ENCODE results near the gene SEC31B.

SEC31B gene

DNA sequence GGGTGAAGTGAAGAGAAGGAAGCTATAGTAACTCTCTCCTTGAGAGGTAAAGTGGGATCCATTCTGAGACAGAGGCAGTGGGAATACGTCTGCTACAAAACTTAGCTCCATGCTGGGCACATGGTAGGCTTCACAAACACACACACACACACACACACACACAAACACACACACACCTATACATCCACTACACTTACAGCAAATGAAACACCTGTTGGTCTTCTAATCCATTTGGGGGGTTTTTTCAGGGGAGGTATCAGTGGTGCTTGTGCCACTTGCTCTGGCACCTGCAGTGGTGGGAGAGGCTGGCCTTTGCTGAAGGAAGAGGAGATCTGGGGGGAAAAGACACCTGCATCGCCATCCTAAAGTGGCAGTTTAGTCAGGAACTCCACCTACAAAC lies 14.5 kb downstream of the SEC31B start:
- CTCF ChIA-PET, result no interaction called here
- TF ChIP-seq ELF4 (IDR thresholded peaks at IDR 0.05), result no peak
- TF ChIP-seq NFRKB (IDR thresholded peaks at IDR 0.05), result no peak
- TF ChIP-seq, protein P1, sequence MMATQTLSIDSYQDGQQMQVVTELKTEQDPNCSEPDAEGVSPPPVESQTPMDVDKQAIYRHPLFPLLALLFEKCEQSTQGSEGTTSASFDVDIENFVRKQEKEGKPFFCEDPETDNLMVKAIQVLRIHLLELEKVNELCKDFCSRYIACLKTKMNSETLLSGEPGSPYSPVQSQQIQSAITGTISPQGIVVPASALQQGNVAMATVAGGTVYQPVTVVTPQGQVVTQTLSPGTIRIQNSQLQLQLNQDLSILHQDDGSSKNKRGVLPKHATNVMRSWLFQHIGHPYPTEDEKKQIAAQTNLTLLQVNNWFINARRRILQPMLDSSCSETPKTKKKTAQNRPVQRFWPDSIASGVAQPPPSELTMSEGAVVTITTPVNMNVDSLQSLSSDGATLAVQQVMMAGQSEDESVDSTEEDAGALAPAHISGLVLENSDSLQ (IDR thresholded peaks at IDR 0.05), result no peak
- no peak for TF ChIP-seq CTBP1 (IDR thresholded peaks at IDR 0.05; ENCODE audit: borderline replicate concordance)
- no peak for TF ChIP-seq TARDBP (IDR thresholded peaks at IDR 0.05)
- no peak for TF ChIP-seq FOXM1 (IDR thresholded peaks at IDR 0.05; ENCODE audit: borderline replicate concordance)
- no peak for TF ChIP-seq SP1 (IDR thresholded peaks at IDR 0.05)
- TF ChIP-seq BHLHE40 (IDR thresholded peaks at IDR 0.05; ENCODE audit: borderline replicate concordance), result no peak
- TF ChIP-seq L3MBTL2 (conservative IDR thresholded peaks at IDR 0.05), result no peak
- no peak for DNase-seq (ENCODE audit: extremely low spot score)
- POLR2A ChIA-PET, result interaction anchor here (1.2 kb wide), 1 partner anchor 30 kb away, joined by 5 read pairs; the partner anchor contains the start of gene HIF1AN

DNA sequence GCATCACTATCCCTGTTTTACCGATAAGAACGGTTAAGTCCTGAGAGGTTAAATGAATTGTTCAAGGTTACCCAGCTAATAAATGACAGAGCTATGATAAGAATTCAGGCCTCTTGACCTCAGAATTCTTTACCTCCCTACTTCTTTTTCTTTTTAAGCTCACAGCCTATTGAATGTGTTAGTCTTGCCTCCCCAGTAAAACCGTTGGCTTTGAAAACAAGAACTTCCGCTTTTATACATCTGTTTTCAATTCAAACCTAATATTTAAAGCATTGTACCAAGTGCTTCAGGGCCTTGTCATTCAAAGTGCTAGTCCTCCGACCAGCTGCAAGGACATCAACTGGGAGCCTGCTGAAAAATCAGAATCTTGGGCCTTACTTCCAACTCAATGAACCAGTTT lies 15.6 kb downstream of the SEC31B start:
- ChIA-PET CTCF (no interaction called here), POLR2A (interaction anchor here (1.2 kb wide), 1 partner anchor 32 kb away, joined by 5 read pairs; the partner anchor contains the start of gene HIF1AN)
- DNase-seq (ENCODE audit: extremely low spot score), result no peak
- TF ChIP-seq, protein P1 (IDR thresholded peaks at IDR 0.05), result no peak
- TF ChIP-seq FOXM1 (IDR thresholded peaks at IDR 0.05; ENCODE audit: borderline replicate concordance) (no peak), ARNT (IDR thresholded peaks at IDR 0.05) (no peak), SP1 (IDR thresholded peaks at IDR 0.05) (no peak), SUZ12 (IDR thresholded peaks at IDR 0.05) (no peak), ZNF384 (IDR thresholded peaks at IDR 0.05) (no peak), FOXA1 (IDR thresholded peaks at IDR 0.05) (no peak), NFRKB (IDR thresholded peaks at IDR 0.05) (no peak), ELF4 (IDR thresholded peaks at IDR 0.05) (no peak), L3MBTL2 (conservative IDR thresholded peaks at IDR 0.05) (no peak), FOXK2 (IDR thresholded peaks at IDR 0.05) (no peak), BHLHE40 (IDR thresholded peaks at IDR 0.05; ENCODE audit: borderline replicate concordance) (no peak), HDGF (IDR thresholded peaks at IDR 0.05; ENCODE audit: borderline replicate concordance) (no peak), LEF1 (IDR thresholded peaks at IDR 0.05; ENCODE audit: borderline replicate concordance) (no peak), CTBP1 (IDR thresholded peaks at IDR 0.05; ENCODE audit: borderline replicate concordance) (no peak), TARDBP (IDR thresholded peaks at IDR 0.05) (no peak)

DNA sequence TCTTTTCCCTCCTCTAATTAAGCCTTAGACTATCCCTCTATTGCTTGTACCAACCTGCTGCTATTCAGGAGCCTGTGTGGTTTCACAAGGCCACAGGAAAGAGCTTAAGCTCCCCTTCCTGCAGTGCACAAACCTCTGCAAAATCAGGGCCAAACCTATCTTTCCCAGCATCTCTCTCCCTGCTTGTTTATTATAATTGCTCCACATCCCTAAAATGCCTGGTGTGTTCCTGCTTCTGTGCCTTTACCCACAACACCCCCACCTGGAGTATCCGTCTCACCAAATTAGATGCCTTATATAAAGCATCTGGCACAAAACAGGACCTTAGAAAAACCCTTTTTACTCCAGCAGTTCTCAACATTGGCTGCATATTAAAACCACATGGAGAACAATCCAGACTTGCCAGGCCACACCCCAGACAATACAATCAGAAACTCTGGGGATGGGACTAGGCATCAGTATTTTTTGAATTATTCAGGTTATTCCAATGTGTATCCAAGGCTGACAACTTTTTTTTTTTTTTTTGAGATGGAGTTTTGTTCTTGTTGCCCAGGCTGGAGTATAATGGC lies 16.7 kb downstream of the SEC31B start:
- no peak for TF ChIP-seq FOXA1 (IDR thresholded peaks at IDR 0.05)
- no peak for TF ChIP-seq FOXK2 (IDR thresholded peaks at IDR 0.05)
- no peak for TF ChIP-seq ARNT (IDR thresholded peaks at IDR 0.05)
- no peak for TF ChIP-seq ELF4 (IDR thresholded peaks at IDR 0.05)
- no peak for TF ChIP-seq L3MBTL2 (conservative IDR thresholded peaks at IDR 0.05)
- TF ChIP-seq BHLHE40 (IDR thresholded peaks at IDR 0.05; ENCODE audit: borderline replicate concordance), result no peak
- no peak for TF ChIP-seq TARDBP (IDR thresholded peaks at IDR 0.05)
- TF ChIP-seq SP1 (IDR thresholded peaks at IDR 0.05), result no peak
- no peak for TF ChIP-seq CTBP1 (IDR thresholded peaks at IDR 0.05; ENCODE audit: borderline replicate concordance)
- TF ChIP-seq, protein P1 (IDR thresholded peaks at IDR 0.05), result no peak
- no peak for TF ChIP-seq ZNF384 (IDR thresholded peaks at IDR 0.05)
- TF ChIP-seq HDGF (IDR thresholded peaks at IDR 0.05; ENCODE audit: borderline replicate concordance), result no peak
- no peak for TF ChIP-seq NFRKB (IDR thresholded peaks at IDR 0.05)
- TF ChIP-seq FOXM1 (IDR thresholded peaks at IDR 0.05; ENCODE audit: borderline replicate concordance), result no peak
- ChIA-PET POLR2A (no interaction called here), CTCF (interaction anchor here (0.8 kb wide), 1 partner anchor 20 kb away, joined by 4 read pairs; no protein-coding TSS in a partner anchor)
- no peak for DNase-seq (ENCODE audit: extremely low spot score)

DNA sequence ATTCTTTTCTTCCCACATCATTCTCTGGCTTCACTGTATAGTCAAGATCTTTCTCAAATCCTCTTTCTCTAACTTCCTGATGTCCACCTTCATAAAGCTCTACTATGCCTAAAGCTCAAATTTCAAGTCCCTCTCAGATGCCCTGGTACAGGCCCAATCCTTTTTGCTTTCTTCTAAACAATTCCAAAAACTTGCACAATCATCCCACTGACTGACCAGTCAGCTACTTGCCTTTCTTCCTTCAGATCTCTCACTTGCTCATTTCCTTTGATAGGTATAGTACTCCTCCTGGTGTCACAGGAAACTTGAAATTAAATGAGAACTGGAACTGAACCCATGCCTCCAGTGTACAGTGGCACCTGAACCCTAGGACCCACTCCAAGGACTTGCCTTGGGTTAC lies 18.2 kb downstream of the SEC31B start:
- CTCF ChIA-PET, result no interaction called here
- POLR2A ChIA-PET, result no interaction called here
- no peak for TF ChIP-seq FOXK2 (IDR thresholded peaks at IDR 0.05)
- no peak for TF ChIP-seq FOXM1 (IDR thresholded peaks at IDR 0.05; ENCODE audit: borderline replicate concordance)
- TF ChIP-seq ZNF384 (IDR thresholded peaks at IDR 0.05), result no peak
- no peak for TF ChIP-seq L3MBTL2 (conservative IDR thresholded peaks at IDR 0.05)
- no peak for TF ChIP-seq TARDBP (IDR thresholded peaks at IDR 0.05)
- no peak for TF ChIP-seq CTBP1 (IDR thresholded peaks at IDR 0.05; ENCODE audit: borderline replicate concordance)
- no peak for TF ChIP-seq HDGF (IDR thresholded peaks at IDR 0.05; ENCODE audit: borderline replicate concordance)
- no peak for TF ChIP-seq LEF1 (IDR thresholded peaks at IDR 0.05; ENCODE audit: borderline replicate concordance)
- TF ChIP-seq SUZ12 (IDR thresholded peaks at IDR 0.05), result no peak
- TF ChIP-seq FOXA1 (IDR thresholded peaks at IDR 0.05), result no peak
- no peak for TF ChIP-seq NFRKB (IDR thresholded peaks at IDR 0.05)
- no peak for TF ChIP-seq ELF4 (IDR thresholded peaks at IDR 0.05)
- TF ChIP-seq, protein P1 (IDR thresholded peaks at IDR 0.05), result no peak
- no peak for TF ChIP-seq ARNT (IDR thresholded peaks at IDR 0.05)
- TF ChIP-seq BHLHE40 (IDR thresholded peaks at IDR 0.05; ENCODE audit: borderline replicate concordance), result no peak
- TF ChIP-seq SP1 (IDR thresholded peaks at IDR 0.05), result no peak
- no peak for DNase-seq (ENCODE audit: extremely low spot score)

DNA sequence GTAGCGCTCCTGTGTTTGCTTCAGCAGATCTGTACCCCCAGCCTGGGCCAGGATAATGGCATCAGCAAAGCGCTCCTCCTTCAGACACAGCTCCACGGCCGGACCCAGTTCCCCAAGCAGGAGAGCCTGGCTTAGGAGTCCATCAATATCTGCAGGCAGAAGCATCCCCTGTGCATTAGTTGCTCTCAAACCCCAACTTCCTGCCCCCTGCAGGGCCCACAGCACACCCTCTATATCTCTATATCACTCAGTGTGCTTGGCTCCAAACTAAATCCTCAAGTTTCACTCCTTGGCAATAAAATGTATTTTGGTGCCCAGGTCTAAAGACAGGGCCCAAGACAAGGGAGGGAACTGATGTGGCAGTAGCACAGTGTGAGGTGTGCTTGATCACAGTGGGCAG lies 21.6 kb downstream of the SEC31B start:
- CTCF ChIA-PET, result interaction anchor here (0.6 kb wide), 1 partner anchor 45 kb away, joined by 3 read pairs; no protein-coding TSS in a partner anchor
- no peak for DNase-seq (ENCODE audit: extremely low spot score)
- TF ChIP-seq FOXM1 (IDR thresholded peaks at IDR 0.05; ENCODE audit: borderline replicate concordance), result no peak
- POLR2A ChIA-PET, result no interaction called here
